HG03280 (cell line): ENCODE data around the gene SEL1L3.
"Not testable (repeated sequence)": the region's sequence is repeated elsewhere in the genome, so short reads cannot be mapped to it uniquely, and the experiment has no call there.

ENCODE experiments used
- ATAC-seq: cut with Tn5 transposase; IDR thresholded peaks from one replicate; pipeline ENCODE4 v1.9.1; 2021; ENCODE audit warnings: mild to moderate bottlenecking, moderate library complexity; ENCODE audit not compliant: unreplicated experiment

SEL1L3 gene

GRCh38 chr4:25862411-25863346 is at the start of gene SEL1L3:
Gene SEL1L3 (minus strand): TSS chr4:25862988. CDS start chr4:25862836, 152 bp downstream.
- ATAC-seq = peak; percentile 47

GRCh38 chr4:25911356-25911755 is 48.6 kb upstream of the SEL1L3 start:
- no peak for ATAC-seq

- ATAC-seq = no peak
Observed at GRCh38 chr4:25908491-25908901, 45.7 kb upstream of the SEL1L3 start.

- not testable (repeated sequence) for ATAC-seq
Observed at GRCh38 chr4:25906113-25906512, 43.3 kb upstream of the SEL1L3 start.

- no peak for ATAC-seq
Observed at GRCh38 chr4:25905371-25905770, 42.6 kb upstream of the SEL1L3 start.

- ATAC-seq = no peak
Observed at GRCh38 chr4:25904748-25905082, 41.9 kb upstream of the SEL1L3 start.

- ATAC-seq = no peak
Observed at GRCh38 chr4:25903900-25904747, 41.3 kb upstream of the SEL1L3 start.

- no peak for ATAC-seq
Observed at GRCh38 chr4:25901030-25901430, 38.2 kb upstream of the SEL1L3 start.

- no peak for ATAC-seq
Observed at GRCh38 chr4:25900310-25900709, 37.5 kb upstream of the SEL1L3 start.

GRCh38 chr4:25896776-25897539 is 34.2 kb upstream of the SEL1L3 start:
- ATAC-seq = no peak

- no peak for ATAC-seq
Observed at GRCh38 chr4:25892796-25893195, 30.0 kb upstream of the SEL1L3 start.

- ATAC-seq = no peak
Observed at GRCh38 chr4:25890571-25891485, 28.0 kb upstream of the SEL1L3 start.

- ATAC-seq = no peak
Observed at GRCh38 chr4:25889589-25890503, 27.1 kb upstream of the SEL1L3 start.

- ATAC-seq = no peak
Observed at GRCh38 chr4:25888781-25889180, 26.0 kb upstream of the SEL1L3 start.

GRCh38 chr4:25884031-25884782 is 21.4 kb upstream of the SEL1L3 start:
- no peak for ATAC-seq

GRCh38 chr4:25883565-25883964 is 20.8 kb upstream of the SEL1L3 start:
- no peak for ATAC-seq

- no peak for ATAC-seq
Observed at GRCh38 chr4:25882226-25882625, 19.4 kb upstream of the SEL1L3 start.

- ATAC-seq = no peak
Observed at GRCh38 chr4:25881193-25881592, 18.4 kb upstream of the SEL1L3 start.
